Cerebellar cortex (tissue), 1 donor: ENCODE measurements around the gene COX17.

Source experiments
- DNase-seq: peaks from one replicate; pipeline ENCODE4 v3.0.0-alpha.2; 2015; ENCODE audit warnings: low spot score

Gene COX17

DNA sequence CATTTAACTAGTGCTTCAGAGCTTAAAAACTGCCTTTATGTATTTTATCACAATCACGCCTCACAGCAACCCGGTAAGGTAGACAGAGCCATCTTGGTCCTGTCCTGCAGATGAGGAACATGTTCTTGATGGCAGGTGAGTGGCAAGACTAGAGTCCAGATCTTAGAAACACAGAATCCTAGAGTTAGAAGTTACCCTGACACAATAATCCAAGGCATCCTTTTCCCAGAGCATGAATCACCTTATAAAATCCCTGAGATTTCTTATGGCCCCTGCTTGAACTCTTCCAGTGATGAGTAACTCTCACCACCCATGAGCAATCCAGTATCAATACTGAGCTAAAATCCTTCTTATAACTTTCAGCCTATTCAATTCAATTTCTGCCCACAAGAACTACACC is 33.7 kb downstream of the COX17 start:
- no peak for DNase-seq

DNA sequence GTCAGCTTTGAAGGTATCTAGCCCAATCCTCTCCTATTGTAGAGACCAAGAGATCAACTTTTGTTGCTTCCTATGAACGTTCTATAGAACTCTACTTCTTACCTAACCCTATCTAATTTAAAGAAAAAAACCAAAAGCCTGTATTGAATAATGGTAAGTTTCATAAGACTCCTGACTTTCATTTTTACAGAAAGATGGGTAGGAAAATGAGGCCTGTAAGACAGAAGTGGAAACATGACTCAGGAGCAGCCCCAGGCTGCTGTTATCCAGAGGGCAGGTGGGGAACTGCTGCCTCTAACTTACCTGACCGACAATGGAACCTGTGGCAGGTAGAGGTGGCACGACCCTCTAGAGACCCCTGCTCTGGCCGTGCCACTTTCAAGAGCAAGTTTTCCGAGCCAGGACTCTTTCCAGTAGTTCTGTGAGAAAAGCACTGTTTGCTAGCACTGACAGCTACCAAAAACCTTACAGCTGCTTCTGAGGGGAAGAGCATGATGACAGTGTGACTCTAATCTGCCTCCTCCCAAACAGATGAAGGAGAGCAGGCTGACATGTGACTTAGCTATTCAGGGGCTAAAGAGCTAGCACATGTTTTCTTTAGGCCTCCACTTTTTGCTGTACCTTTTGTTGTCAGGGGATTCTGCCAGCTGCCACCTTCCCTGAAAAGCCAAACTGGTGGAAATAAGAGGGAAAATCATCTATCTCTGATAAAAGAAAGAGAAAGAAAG is 34.3 kb downstream of the COX17 start:
- DNase-seq: no peak

GRCh38 chr3:119641416-119641815 is 35.8 kb downstream of the COX17 start:
- DNase-seq: no peak

GRCh38 chr3:119639494-119640350 is 37.5 kb downstream of the COX17 start:
- no peak for DNase-seq

- DNase-seq: no peak
Observed at GRCh38 chr3:119637679-119638477, 39.3 kb downstream of the COX17 start.

- no peak for DNase-seq
Observed at GRCh38 chr3:119636891-119637611, 40.2 kb downstream of the COX17 start.

DNA sequence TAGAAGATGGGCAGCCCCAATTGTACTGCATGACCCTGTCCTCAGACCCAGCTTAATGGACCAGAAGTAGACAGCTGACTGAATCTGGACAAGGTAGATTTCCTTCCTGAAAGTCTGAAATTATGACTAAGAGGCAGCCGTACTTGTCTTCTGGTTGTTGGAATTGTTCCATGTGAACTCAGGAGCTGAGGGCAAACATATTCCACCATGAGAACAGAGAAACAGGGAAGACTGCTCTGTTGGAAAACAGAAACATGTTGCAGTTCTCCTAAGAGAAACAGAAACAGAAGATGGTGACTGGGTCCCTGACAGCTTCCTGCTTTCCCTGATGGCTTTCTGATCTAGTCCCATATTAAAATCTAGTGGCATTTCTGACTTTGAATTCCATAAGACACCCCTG is 41.0 kb downstream of the COX17 start:
- no peak for DNase-seq

DNA sequence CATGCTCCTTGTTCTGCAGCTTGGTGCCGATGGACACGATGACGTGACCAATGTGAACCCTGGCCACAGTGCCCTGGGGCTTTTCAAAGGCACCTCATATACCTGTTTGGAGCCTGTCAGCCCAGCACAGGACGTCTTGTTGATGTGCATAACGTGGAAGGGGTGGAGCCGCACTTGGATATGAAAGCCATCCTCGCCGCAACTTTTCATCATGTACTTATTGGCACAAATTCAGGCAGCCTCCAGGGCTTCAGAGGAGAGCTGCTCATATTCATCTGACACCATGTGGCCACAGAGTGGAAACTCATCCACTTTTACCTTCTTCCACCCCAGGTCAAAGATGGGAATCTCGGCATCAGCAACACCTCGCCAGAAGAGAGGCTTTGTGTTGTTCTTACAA is 41.5 kb downstream of the COX17 start:
- DNase-seq: no peak

- no peak for DNase-seq
Observed at GRCh38 chr3:119632829-119633228, 44.4 kb downstream of the COX17 start.

GRCh38 chr3:119632216-119632615 is 45.0 kb downstream of the COX17 start:
- no peak for DNase-seq

GRCh38 chr3:119631516-119631915 is 45.7 kb downstream of the COX17 start:
- no peak for DNase-seq

- no peak for DNase-seq
Observed at GRCh38 chr3:119630880-119631329, 46.3 kb downstream of the COX17 start.

- no peak for DNase-seq
Observed at GRCh38 chr3:119630128-119630879, 46.9 kb downstream of the COX17 start.

GRCh38 chr3:119628816-119629445 is 48.3 kb downstream of the COX17 start:
- no peak for DNase-seq

DNA sequence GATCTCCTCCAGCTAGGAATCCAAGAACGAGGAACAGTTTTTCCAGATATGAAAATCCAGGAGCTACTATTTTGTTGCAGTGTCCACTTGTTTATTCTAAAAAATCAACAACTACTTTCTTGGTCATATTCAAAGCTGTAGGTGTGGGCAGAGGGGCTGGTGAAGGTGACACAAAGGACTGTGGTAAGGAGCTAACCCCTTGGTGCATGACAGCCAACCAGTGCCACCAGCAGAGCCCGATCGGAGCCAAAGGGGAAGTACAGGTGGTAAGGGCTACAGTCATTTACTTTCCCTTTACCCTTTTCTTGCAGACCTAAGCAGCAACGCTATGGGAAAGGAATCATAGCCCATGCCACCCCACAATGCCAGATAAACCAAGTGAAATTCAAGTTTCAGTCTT is 48.8 kb downstream of the COX17 start:
- DNase-seq: no peak

DNA sequence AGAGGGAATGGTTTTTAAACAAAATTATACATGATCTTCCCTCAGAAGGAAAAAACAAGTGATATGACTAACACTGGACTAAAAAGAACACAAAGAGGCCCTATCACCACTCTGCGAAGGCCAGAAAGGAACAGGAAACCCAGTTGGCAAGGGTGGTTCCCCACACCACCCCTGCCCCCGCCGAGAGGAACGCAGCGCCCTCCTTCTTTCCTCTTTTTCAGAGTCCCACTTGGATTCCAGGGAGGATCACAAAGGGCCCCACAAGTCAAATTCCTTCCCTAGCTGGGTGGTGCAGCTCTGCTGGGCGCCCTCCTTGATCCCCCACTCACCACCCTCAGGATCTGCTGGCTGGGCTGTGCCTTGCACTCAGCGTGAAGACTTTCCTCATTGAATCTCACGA is 49.7 kb downstream of the COX17 start:
- no peak for DNase-seq

DNA sequence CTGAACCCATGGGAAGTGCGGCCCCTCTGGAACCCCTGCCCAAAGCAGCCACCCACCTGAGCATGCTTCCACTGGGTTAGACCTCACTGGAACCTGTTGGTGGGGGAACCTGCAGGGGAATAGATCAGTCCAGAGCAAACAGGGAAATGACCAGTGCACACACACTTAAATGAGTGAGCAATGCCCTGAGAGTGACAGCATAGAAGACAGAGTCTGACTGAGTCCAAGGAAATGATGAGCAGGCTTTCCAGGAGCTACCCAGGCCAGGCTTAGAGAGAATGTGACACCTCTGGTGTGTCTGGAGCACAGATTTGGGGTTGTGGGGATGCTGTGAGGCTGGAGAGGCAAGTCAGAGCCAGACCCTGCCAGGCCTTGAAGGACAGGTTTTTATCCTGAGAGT is 51.0 kb downstream of the COX17 start:
- DNase-seq: no peak

DNA sequence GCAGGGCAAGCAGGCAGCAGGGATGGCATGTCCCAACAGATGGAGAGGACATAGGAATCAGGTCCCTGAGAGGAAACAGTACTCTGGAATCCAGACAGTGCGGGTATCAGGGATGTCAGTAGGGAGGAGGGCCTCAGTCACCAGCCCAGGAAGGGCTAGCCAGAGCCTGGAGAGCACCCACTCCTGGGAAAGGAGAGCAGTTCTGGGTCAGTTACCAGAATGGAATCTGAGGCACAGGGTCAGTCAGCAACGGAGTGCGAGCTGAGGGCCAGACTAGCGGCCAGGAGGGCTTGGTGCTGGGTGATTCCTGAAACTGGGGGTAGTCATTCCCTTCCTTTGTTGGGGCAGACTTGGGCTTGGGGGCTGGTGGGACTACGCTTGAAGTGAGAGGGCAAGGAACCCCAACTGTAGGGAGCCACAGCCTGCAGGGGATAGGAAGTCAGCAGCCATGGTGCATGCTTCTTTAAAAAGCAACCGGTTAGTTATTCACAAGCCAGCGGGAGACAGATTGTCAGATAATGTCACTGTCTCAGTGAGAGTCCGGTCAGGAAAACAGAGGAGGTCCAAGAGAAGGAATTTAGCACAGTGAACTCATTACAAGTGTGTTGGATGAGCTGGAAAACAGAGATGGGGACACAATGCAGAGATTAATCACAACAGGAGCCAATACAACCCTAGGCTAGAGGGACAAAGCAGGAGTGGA is 51.6 kb downstream of the COX17 start:
- DNase-seq: no peak

- no peak for DNase-seq
Observed at GRCh38 chr3:119624002-119624720, 53.0 kb downstream of the COX17 start.
